H7 (cell line): ENCODE data around the gene UGT1A5. TPM values are rescaled to one million over a fixed set of nuclear protein-coding genes. Genes with fewer than 3 reads are reported as not detected.
A peak's percentile ranks its signal among the peaks of the same experiment; 100 is the strongest.

ENCODE experiments used
- DNase-seq: peaks from one replicate; pipeline ENCODE4 v3.0.0; 2012
- H3K27me3 ChIP-seq: 2 replicates; pipeline ENCODE4 v1.6.0; 2011; ENCODE audit warnings: mild to moderate bottlenecking, low read length; ENCODE audit not compliant: control insufficient read depth, insufficient read depth
- H3K36me3 ChIP-seq: replicated peaks from 2 replicates; pipeline ENCODE4 v1.5.1; 2011; ENCODE audit warnings: low read length; ENCODE audit not compliant: control insufficient read depth, insufficient read depth
- H3K4me3 ChIP-seq: 2 replicates; pipeline ENCODE4 v1.5.1; 2011; ENCODE audit warnings: low read depth, mild to moderate bottlenecking, control low read depth, low read length, moderate library complexity; ENCODE audit not compliant: insufficient read depth
- total RNA-seq: library from RNA; depleted of rRNA; stranded (reverse); fragments of >200 nt; shearing (Covaris generic); gene quantifications from 2 replicates; pipeline ENCODE4 v1.2.3, GENCODE V29; 2014

UGT1A5 gene
- total RNA-seq, 1 experiment from 2014 or later: not detected

- no peaks in the 10 kb centered on the region for H3K27me3 ChIP-seq
- no peak overlapping the region for H3K4me3 ChIP-seq
- peak; percentile 9 for DNase-seq
- no peaks in the 10 kb centered on the region for H3K36me3 ChIP-seq
Observed at GRCh38 chr2:233798335-233799086, 85.8 kb downstream of the UGT1A5 start.

GRCh38 chr2:233799087-233799665, 86.5 kb downstream of the UGT1A5 start:
- H3K27me3 ChIP-seq: no peaks in the 10 kb centered on the region
- H3K4me3 ChIP-seq: no peak overlapping the region
- DNase-seq: peak; percentile 22
- H3K36me3 ChIP-seq: no peaks in the 10 kb centered on the region

GRCh38 chr2:233799716-233800115, 87.0 kb downstream of the UGT1A5 start:
- DNase-seq: no peak
- no peaks in the 10 kb centered on the region for H3K36me3 ChIP-seq

DNA sequence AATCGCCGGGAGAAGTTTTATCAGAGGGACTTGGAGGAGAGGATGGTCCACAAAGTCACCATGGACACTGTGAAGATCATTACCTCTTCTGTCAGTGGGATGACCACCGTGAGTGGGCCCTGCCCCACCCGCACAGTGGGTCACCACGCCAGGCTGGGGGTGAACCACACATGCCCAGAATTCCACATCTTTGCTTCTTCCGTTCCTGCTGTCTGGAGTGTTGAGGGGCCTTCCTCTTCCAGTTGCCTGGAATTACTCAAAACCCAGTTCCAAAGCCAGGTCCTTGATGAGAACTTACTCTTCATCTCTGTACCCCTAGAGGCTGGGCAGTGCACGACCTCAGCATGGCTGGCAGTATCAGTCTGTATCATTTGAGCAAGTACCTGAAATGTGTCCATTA, 87.5 kb downstream of the UGT1A5 start:
- Histone ChIP-seq H3K27me3 (no peaks in the 10 kb centered on the region), H3K4me3 (no peak overlapping the region), H3K36me3 (no peaks in the 10 kb centered on the region)
- peak; percentile 8 for DNase-seq

More at GRCh38 chr2:233799716-233800115, 87.0 kb downstream of the UGT1A5 start:
- Histone ChIP-seq H3K27me3 (no peaks in the 10 kb centered on the region), H3K4me3 (no peak overlapping the region)

DNA sequence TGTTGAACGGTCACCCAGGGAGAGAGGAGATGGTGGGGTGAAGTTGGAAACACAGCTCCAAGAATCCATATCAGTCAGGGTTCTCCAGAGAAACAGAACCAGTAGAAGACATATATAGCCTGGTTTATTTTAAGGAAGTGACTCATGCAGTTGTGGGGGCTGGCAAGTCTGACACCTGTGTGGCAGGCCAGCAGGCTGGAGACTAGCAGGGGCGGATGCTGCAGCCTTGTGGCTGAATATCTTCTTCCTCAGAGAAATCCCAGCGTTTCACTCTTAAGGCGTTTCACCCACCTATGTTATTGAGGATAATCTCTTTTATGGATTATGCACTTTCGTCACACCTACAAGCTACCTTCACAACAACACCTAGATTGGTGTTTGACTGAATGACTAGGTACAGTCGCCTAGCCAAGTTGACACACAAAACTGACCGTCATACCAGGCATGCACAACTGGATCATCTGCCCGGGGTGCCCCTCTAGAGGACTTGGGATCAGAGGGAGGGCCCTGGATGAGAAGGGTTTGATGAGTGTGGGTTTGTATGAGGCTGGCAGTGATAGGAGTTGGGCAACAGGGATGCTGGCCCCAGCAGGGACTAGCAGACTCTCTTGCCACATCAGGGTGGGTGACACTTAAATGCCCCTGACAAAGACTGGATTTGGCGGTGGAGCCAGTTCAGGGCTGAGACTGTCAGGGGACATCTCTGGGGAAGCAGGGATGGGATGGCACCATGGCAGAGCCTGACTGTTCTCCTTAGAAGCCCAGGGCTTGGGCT, 88.8 kb downstream of the UGT1A5 start:
- DNase-seq: peak; percentile 8
- H3K4me3 ChIP-seq: no peak overlapping the region

DNA sequence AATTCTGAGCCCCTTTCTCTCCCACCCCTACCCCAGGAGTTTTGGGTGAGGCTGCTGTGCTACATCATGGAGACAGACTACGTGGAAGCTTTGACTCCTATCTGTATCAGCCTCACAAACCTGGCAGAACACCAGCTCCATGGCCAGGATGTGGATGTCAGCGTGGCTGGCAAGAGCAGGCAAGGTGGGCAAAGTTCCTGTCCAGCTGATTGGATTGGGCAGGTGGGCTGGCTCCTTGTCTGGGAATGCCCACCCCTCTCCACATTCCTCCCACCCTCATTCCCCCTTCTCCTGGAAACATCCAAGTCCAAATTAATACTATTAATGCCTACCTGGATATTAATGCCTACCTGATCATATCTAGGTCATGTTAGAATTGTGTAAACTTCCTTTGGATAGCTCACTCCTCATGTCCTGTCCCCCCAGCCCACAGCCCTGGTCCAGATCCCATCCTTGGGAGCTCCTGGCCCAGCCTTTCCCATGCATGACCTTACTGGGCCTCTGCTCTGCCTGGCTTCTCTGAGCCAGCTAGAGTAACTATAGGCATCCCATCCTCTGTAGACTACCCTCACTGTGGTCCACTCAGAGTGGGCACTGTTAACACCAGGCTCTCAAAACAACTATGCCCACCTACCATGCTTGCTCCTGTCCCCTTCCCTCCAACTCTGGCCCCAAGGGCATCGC, 89.6 kb downstream of the UGT1A5 start:
- DNase-seq: peak; percentile 10
- H3K36me3 ChIP-seq: no peaks in the 10 kb centered on the region
- H3K27me3 ChIP-seq: no peaks in the 10 kb centered on the region
- no peak overlapping the region for H3K4me3 ChIP-seq

More for the DNA sequence above, 88.8 kb downstream of the UGT1A5 start:
- Histone ChIP-seq H3K36me3 (no peaks in the 10 kb centered on the region), H3K27me3 (no peaks in the 10 kb centered on the region)

DNA sequence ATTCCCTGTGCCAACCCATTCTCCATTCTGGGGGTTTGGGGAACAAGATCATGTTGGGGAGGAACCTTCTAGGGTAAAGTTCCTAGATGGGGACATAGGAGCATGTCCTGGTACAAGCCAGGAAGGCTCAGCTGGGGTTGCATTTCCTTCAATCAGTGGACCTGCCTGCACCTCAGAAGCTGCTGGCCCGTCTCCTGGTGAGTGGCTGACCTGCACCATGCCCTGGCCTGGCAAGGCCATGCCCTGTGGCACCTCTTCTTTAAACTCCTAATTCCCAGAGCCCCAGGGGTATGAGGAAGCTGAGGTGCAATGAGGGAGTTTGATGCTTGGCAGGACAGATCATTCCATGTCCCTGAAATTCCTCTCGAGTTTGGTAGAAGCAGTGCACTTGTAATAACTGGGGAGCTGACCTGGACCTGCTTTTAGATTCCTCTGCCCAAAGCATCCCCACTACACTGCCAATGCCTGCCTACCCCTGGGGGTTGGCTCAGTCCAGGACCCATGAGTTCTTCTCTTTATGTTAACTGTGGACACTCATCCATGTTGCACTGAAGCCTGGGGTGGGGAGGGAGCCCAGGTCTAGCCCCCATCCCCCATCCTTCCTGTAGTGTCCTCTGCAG, 90.7 kb downstream of the UGT1A5 start:
- no peak for DNase-seq
- H3K36me3 ChIP-seq: no peaks in the 10 kb centered on the region
- H3K4me3 ChIP-seq: no peak overlapping the region
- no peaks in the 10 kb centered on the region for H3K27me3 ChIP-seq

GRCh38 chr2:233803994-233804393, 91.3 kb downstream of the UGT1A5 start:
- H3K27me3 ChIP-seq: no peaks in the 10 kb centered on the region
- no peak overlapping the region for H3K4me3 ChIP-seq
- DNase-seq: peak; percentile 7
- H3K36me3 ChIP-seq: no peaks in the 10 kb centered on the region

DNA sequence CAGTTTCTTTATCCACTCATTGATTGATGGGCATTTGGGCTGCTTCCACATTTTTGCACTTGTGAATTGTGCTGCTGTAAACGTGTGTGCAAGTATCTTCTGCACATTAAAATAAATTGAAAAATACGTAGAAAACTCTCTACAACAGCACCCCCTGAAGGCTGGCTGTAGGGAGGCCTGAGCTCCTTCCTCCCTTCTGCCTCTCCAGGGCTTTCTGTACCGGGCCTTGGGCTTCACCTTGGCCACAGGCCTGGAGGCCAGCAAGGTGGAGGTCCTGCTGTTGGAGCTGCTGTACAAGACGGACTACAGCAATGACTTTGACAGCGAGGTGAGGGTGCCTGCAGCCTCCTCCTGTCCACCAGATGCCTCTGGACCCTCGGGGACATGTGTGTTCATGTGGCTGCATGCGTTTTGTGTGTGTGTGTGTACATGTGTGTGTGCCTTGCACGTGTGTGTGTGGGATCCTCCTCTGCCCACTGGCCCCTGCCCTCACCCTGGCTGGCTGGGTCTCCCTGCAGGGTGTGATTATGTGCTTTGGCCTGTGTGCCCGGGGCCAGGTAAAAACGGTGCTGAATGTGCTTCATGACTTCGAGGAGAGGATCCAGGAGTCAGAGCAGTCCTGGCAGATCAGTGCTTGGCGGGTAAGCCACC, 94.6 kb downstream of the UGT1A5 start:
- Histone ChIP-seq H3K36me3 (no peaks in the 10 kb centered on the region), H3K27me3 (no peaks in the 10 kb centered on the region), H3K4me3 (no peak overlapping the region)
- DNase-seq: no peak

GRCh38 chr2:233807966-233808935, 95.5 kb downstream of the UGT1A5 start:
- Histone ChIP-seq H3K27me3 (no peaks in the 10 kb centered on the region), H3K36me3 (no peaks in the 10 kb centered on the region), H3K4me3 (no peak overlapping the region)
- DNase-seq: no peak

GRCh38 chr2:233810385-233810784, 97.7 kb downstream of the UGT1A5 start:
- Histone ChIP-seq H3K27me3 (no peaks in the 10 kb centered on the region), H3K36me3 (no peaks in the 10 kb centered on the region), H3K4me3 (no peak overlapping the region)
- DNase-seq: no peak

DNA sequence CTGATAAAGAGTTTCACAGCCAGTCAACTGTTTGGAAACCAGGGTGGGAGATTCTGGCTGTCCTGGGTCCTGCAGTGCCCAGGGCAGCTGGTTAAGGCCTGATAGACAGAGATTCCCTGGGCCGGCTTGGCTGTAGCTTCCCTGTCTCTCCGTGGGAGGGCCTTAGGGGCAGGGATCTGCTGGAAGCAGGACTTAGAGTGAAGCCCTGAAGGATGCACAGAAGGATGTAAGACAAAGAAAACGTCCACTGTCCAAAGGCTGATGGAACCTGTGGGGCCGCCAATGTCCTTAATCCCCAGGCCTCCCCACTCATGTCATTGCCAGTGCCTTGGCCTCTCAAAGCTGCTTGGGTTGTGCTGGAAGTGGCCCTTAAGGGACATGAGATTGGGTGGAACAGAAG, 98.4 kb downstream of the UGT1A5 start:
- Histone ChIP-seq H3K27me3 (no peaks in the 10 kb centered on the region), H3K4me3 (no peak overlapping the region), H3K36me3 (no peaks in the 10 kb centered on the region)
- DNase-seq: no peak

- DNase-seq: no peak
Observed at GRCh38 chr2:233811732-233812131, 99.0 kb downstream of the UGT1A5 start.

More at GRCh38 chr2:233811732-233812131, 99.0 kb downstream of the UGT1A5 start:
- H3K27me3 ChIP-seq: no peaks in the 10 kb centered on the region
- H3K4me3 ChIP-seq: no peak overlapping the region
- H3K36me3 ChIP-seq: no peaks in the 10 kb centered on the region
